Stimulated activated CD4-positive, alpha-beta T cell treated with anti-CD3 and anti-CD28 coated beads, TNF-alpha, amount 100 ng/mL, for 1 hour (primary cell): ENCODE measurements around the gene PEAK3.
"Not testable (repeated sequence)": the region's sequence is repeated elsewhere in the genome, so short reads cannot be mapped to it uniquely, and the experiment has no call there.

ENCODE experiments used
- DNase-seq, 3 donors: peaks; one replicate each; pipeline ENCODE4 v3.0.0-alpha.2; 2020; ENCODE audit warnings: low read depth in 3 of 3, low spot score in 1 of 3

The PEAK3 gene

GRCh38 chr19:2289714-2290435 lies 7.9 kb upstream of the PEAK3 start:
- DNase-seq: no peak

DNA sequence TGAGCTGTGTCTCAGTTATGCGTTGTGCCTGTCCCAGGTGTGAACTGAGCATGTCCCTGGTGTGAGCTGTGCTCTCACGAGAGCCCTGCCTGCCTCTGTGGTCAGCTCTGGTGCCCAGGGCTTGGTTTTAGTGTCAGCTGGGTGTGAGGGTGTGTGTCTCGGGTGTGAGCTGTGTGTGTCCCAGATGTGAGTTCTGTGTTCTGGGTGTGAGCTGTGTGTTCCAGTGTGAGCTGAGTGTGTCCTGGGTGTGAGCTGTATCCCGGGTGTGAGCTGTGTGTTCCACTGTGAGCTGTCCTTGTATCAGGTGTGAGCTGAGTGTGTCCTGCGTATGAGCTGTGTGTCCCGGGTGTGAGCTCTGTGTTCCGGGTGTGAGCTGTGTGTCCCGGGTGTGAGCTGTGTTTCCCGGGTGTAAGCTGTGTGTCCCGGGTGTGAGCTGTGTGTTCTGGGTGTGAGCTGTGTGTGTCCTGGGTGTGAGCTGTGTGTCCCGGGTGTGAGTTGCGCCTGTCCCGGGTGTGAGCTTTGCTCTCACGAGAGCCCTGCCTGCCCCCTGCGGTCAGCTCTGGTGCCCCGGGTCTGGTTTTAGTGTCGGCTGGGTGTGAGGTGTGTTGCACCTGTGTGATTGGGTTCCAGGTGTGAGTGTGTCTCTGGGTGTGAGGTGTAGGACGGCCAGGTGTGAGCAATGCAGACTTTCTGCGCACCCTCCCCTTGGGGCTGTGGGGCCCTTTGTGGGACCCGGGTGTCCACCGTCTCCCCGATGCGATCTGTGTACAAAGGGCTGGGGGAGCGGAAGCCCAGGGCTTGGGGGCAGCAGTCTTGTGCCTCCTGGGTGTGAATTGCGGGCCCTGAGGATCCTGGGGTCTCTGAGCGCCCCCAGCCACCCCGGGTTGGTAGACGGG lies 7.1 kb upstream of the PEAK3 start:
- no peak for DNase-seq

DNA sequence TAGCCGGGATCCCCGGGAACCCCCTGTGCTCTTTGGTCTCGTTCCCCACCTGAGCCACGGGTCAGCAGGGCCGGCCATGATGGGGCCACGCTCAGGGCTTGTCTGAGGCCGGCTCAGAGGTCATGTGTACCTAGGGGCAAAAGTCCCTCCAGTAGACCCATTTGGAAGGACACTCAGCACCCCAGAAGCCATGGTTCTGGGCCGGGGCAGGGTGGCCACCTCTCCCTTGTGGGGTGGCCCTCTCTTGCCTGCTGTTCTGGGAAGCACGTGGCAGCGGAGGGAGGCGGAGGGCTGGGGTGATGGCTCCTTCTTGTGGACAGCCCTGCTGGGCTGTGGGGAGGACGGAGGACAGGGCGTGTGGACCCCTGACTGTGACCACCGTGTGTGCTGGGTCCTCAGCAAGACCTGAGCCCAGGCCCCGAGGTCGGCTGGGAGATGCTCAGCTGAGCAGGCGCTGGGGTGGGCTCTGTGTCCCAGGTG lies 6.4 kb upstream of the PEAK3 start:
- DNase-seq: no peak

- DNase-seq: no peak
Observed at GRCh38 chr19:2287585-2288337, 5.8 kb upstream of the PEAK3 start.

DNA sequence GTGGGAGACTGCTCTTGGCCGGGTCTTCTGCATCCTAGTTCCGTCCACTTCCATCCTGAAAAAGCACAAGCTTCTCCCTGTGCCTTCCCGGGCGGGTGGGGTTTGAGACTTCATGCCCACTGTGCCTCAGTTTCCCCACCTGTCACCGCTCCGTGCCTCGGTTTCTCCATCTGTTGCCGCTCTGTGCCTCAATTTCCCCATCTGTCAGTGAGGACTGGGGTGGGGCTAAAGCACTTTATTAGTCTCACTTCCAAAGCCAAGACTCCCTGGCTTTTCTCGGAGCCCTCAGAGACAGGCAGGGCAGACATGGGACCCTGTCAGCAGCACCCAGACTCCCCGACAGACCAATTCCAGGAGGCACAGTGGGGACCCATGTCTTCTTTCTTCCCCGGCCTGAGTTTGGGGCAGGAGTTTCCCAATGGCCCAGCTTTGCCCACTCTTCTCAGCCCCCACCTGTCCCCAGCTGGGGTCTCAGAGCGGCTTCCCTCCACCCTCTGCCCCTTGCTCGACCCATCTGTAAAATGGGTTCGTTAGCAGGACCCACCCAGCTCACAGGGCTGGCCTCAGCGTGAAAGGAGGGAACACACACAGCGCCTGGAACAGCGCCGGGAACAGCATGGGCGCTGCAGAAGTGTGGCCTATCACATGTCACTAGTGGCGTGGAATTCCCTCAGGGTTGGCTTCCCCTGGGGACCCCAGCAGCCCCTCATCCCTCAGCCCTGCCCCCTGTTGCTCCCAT lies 4.6 kb upstream of the PEAK3 start:
- DNase-seq: no peak

- no peak for DNase-seq
Observed at GRCh38 chr19:2283835-2284507, 2.0 kb upstream of the PEAK3 start.

DNA sequence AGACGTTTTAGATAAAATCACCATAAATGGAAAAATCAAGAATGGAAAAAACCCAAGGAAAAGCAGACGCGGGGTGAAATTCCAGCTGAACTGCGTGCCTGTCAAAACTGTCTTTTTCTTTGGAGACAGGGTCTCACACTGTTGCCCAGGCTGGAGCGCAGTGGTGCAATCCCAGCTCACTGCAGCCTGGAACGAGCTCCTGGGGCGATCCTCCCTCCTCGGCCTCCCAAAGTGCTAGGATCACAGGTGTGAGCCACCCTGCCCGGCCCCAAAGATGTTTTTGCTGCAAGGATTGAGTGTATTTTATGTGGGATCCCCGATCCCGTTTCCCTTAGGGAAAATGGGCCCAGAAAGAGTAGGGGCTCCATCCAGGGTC lies 875 bp upstream of the PEAK3 start:
- no peak for DNase-seq

DNA sequence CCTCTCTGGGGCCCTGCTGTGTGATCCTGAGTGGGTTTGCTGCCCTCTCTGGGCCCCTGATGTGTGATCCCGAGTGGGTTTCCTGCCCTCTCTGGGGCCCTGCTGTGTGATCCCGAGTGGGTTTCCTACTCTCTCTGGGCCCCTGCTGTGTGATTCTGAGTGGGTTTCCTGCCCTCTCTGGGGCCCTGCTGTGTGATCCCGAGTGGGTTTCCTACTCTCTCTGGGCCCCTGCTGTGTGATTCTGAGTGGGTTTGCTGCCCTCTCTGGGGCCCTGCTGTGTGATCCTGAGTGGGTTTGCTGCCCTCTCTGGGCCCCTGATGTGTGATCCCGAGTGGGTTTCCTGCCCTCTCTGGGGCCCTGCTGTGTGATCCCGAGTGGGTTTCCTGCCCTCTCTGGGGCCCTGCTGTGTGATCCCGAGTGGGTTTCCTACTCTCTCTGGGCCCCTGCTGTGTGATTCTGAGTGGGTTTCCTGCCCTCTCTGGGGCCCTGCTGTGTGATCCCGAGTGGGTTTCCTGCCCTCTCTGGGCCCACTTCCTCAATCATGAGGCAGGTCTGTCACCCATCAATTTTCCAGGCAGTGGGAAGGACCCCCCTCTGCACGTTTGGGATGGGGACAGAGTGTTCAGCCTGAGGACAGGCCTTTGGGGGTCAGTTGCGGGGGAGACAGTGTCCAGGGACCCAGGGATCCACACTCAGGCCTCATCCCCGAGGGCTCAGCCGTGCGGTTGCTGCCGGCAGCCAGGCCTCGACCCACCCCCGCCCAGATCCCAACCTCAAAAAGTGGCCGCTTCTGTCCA lies 512 bp downstream of the PEAK3 start:
- not testable (repeated sequence) for DNase-seq

GRCh38 chr19:2280633-2281264 lies 1.2 kb downstream of the PEAK3 start:
- no peak for DNase-seq

- DNase-seq: no peak
Observed at GRCh38 chr19:2278459-2279158, 3.4 kb downstream of the PEAK3 start.

DNA sequence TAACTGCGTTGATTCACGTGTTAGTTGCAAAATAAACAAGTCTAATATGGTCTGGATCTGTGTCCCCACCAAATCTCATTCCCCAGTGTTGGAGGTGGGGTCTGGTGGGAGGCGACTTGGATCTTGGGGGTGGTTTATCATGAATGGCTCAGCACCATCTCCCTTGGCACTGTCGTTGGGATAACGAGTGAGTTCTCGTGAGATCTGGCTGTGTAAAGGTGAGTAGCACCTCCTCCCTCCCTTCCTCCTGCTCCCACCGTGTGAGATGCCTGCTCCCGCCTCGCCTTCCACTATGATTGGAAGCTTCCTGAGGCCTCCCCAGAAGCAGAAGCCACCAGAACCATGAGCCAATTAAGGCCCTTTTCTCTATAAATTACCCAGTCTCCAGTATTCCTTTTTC lies 4.8 kb downstream of the PEAK3 start:
- DNase-seq: no peak

DNA sequence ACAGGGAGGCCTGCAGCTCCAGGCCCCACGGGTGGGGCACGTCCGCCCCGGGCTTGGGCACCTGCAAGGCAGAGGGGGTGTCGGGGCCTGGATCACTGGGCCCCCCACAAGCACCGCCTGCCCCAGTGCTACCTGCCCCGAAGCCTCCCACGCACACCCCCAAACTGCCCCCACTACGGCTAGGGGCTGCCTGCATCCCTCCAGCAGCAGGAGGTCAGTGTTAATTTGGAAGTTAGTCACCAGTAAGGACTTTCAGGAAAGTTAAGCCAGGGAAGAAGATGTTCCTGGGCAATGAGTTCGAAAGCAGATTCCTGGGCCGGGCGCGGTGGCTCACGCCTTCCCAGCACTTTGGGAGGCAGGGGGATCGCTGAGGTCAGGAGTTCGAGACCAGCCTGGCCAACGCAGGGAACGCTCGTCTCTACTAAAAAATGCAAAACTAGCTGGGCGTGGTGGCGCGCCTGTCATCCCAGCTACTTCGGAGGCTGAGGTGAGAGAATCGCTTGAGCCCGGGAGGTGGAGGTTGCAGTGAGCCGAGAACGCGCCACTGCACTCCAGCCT lies 5.5 kb downstream of the PEAK3 start:
- no peak for DNase-seq

DNA sequence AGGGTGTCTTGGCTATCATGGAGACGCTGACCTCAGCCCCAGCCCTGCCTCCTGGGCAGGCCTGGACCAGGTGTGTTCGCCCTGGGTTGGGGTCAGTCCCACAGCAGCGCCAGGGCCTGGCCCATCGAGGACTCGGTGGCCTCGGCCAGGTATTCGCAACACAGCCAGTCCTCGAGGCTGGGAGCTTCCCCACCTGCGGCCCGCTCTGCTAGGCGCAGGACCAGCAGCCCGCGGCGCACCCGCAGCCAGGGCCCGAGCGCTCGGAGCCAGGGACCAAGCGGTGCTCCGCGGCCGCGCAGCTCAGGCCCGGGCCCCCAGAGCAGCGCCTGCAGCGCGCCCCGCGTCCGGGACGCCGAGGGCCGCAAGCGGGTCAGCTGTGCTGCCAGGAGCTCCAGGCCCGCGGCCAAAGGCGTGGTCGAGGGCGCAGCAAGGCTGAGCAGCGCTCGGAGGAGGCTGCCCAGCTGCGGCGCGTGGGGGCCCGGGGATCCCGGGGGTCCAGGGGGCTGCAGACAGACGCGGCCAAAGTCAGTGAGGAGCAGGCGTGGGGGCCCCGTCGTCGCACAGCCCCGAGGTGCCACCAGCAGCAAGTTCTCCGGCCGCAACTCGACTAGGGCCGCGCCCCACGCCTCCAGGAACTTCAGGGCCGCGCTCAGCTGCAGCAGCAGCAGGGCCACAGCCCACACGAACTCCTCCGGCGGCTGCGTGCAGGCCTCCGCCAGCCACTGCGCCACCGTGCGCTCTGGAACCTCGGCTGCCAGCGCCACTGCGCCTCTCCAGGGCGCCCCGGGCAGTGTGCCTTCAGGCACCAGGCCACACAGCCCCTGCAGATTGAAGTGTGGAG lies 6.2 kb downstream of the PEAK3 start:
- DNase-seq: no peak

DNA sequence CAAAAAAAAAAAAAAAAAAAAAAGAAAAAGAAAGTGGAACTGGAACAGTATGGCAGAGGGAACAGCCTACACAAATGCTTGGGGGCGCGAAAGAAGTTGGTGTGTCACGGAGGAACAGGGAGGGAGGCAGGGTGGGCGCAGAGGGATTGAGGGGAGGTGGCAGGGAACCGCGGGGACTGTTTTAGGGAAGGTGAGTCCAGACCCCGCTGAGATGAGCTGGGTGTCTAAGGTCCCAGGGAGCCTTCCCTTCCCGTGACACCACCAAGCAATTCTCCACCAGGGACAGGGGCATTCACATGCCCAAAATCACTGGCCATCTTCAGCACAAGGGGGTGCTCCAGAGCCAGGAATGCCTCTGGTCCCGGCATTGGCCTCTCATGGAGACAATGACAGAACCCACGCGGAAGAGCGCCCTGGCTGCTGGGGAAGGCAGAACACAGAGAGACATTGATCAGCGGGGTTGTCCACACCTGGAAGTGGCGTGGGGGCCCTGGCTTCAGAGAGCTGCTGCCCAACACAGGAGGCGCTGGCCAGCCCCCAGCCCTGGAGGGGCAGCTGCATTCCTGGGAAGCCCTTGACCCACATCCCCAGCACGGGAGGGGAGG lies 6.9 kb downstream of the PEAK3 start:
- no peak for DNase-seq

DNA sequence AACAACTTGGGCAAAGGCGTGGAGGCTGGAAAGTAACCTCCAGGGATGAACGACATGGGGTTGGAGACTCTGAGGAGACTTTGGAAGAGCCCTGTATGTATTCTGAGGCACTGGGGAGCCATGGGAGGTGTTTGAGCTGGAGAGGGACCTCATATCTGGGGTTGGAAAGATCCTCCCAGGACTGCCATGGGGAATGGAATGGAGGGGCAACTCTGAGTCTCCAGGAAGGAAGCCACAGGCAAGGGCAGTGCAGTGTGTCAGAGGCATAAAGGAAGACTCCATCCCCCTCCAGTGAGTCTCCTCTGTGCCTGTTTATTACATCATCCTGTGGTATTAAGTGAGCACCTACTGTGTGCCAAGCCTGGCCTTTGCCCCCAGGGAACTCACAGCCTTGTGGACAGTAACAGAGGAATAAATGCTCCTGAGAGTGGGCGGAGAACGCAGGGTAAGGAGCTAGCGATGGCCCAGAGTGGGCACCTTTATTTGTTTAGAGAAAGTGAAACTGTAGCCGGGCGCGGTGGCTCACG lies 7.7 kb downstream of the PEAK3 start:
- no peak for DNase-seq

DNA sequence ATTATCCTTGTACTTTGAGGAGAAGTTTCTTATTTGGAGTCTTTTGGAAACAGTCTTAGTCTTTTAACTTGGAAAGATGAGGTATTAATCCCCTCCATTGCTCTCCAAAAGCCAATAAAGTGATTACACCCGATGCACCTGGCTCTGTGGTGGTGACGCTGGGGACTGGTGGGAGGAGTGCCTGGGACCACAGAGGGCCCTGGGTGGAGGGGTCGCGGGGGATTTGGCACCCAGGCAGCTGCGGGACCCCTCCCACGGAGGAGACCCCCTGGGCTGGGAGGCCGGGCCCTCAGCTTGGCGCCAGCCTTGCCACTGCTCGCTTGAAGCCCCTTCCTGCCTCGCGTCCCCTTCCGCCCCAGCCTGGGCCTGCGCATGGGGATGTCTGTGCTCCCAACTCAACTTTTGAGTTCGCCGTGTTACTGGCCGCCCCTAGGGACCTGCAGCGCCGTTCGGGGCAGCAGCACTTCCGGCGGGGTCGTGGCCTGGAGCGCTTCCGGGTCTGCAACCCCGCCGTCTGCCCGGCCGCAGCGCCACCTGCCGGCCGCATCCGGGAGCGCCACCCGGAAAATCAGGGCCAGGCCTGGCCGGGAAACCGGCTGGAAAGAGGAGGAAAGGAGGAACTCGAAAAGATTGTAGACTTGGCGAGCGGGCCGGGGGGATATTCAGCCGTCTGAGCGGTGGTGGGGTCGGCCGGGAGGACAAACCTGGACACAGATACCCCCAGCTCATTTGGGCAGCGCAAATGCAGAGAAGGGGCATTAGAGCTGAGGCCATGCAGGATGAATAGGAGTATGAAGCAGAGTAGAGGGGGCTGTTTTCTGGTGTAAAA lies 8.4 kb downstream of the PEAK3 start:
- DNase-seq: peak; percentile 41 to 68 (median 52)
